SU-DHL-6 (cell line): ENCODE measurements around the gene OGDH.

Experiments
- EZH2phosphoT487 ChIP-seq: fragments of 200-600 bp; sonication (generic), shearing (Covaris generic); conservative IDR thresholded peaks from 2 replicates; pipeline ENCODE4 v1.6.1; 2018; ENCODE audit warnings: mild to moderate bottlenecking, antibody characterized with exemption, low read length, moderate library complexity, mixed read lengths
- TF ChIP-seq, protein P1 (sequence below): fragments of 200-600 bp; sonication (generic); IDR thresholded peaks from one replicate; pipeline ENCODE4 v1.5.1; 2017; ENCODE audit warnings: antibody characterized with exemption, mild to moderate bottlenecking, low read length, moderate library complexity; ENCODE audit not compliant: insufficient read depth, poor library complexity, severe bottlenecking

DNA sequence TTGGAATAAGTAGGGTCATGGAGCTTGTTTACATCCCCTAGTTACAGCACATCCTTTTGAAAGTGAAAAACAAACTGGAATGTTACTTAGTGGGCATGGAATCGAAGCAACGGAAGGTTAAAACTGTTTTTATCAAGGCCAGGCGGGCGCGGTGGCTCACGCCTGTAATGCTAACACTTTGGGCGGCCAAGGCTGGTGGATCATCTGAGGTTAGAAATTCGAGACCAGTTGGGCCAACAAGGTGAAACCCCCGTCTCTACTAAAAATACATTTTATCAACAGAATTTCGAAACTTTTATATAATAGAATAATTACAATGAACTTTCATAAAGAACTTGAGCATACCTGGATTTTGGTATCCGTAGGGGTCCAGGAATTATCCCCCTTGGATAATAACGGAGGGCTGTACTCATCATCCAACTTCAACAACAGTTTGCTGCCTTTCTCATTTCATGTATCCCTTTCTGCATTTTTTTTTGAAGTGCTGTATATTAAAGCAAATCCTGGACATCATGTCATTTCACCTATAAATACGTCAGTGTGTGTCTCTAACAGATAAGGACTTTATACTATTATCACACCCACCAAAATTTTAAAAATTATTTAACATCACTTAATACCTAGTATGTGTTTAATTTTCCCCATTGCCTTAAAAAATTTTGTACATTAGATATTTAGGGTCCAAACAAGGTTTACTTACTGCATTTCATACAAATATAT, 23.1 kb upstream of the OGDH start:
- TF ChIP-seq EZH2phosphoT487, result no peak
- TF ChIP-seq, protein P1, sequence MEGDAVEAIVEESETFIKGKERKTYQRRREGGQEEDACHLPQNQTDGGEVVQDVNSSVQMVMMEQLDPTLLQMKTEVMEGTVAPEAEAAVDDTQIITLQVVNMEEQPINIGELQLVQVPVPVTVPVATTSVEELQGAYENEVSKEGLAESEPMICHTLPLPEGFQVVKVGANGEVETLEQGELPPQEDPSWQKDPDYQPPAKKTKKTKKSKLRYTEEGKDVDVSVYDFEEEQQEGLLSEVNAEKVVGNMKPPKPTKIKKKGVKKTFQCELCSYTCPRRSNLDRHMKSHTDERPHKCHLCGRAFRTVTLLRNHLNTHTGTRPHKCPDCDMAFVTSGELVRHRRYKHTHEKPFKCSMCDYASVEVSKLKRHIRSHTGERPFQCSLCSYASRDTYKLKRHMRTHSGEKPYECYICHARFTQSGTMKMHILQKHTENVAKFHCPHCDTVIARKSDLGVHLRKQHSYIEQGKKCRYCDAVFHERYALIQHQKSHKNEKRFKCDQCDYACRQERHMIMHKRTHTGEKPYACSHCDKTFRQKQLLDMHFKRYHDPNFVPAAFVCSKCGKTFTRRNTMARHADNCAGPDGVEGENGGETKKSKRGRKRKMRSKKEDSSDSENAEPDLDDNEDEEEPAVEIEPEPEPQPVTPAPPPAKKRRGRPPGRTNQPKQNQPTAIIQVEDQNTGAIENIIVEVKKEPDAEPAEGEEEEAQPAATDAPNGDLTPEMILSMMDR, result no peak
